AG04449 (cell line): ENCODE results near the gene WNT7A.
A peak's percentile ranks its signal among the peaks of the same experiment; 100 is the strongest.

ENCODE experiments used
- CTCF ChIA-PET: fragments of 350-600 bp; formaldehyde crosslinking; extraction: SDS; loops from one replicate; lab custom pipeline; 2021; ENCODE audit warnings: antibody characterized with exemption; lab: Yijun Ruan, JAX
- POLR2A ChIA-PET: fragments of 400-600, 350-600 bp; formaldehyde crosslinking; extraction: SDS; loops from one replicate; lab custom pipeline; 2020; ENCODE audit warnings: antibody characterized with exemption, inconsistent platforms; lab: Yijun Ruan, JAX
- DNase-seq: peaks from one replicate; pipeline ENCODE4 v3.0.0-alpha.2; 2010; ENCODE audit warnings: low read depth, low spot score
- H3K4me3 ChIP-seq: 2 replicates; pipeline ENCODE4 v1.5.1; 2011; ENCODE audit warnings: low read depth, mild to moderate bottlenecking, control low read depth, low read length
- TF ChIP-seq, protein P1 (sequence below): IDR thresholded peaks from one replicate; pipeline ENCODE4 v1.5.1; 2011; ENCODE audit warnings: mild to moderate bottlenecking, moderate library complexity, low read length, control low read depth, inconsistent platforms; ENCODE audit not compliant: insufficient read depth; ENCODE audit errors: missing control alignments

Gene WNT7A

DNA sequence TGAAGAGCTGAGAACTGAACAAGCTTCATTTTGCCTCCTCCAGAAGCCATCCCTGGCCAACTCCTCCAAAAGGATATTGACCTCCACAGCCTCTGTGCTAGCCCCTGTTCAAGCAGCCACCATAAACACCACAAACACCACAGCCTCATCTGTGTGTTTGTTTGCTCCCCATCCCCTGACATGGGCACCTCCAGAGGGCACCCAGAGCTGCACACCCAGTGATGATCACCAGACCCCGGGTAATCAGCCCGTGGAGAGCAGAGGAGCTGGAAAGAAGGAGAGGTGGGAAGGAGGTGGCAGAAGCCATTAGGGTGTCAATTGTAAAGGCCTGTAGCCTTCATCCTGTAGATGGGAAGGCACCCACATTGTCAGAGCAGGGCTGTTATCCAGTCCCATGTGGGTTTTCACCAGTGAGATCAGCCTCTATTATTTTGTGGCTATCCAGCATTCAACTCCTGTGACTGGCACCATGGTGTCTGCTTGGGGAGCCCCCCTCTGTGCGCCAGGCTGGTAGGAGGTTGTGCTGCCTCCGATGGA lies 6.8 kb upstream of the WNT7A start:
- H3K4me3 ChIP-seq = no peak overlapping the region
- POLR2A ChIA-PET = no interaction called here
- no peak for DNase-seq
- TF ChIP-seq, protein P1, sequence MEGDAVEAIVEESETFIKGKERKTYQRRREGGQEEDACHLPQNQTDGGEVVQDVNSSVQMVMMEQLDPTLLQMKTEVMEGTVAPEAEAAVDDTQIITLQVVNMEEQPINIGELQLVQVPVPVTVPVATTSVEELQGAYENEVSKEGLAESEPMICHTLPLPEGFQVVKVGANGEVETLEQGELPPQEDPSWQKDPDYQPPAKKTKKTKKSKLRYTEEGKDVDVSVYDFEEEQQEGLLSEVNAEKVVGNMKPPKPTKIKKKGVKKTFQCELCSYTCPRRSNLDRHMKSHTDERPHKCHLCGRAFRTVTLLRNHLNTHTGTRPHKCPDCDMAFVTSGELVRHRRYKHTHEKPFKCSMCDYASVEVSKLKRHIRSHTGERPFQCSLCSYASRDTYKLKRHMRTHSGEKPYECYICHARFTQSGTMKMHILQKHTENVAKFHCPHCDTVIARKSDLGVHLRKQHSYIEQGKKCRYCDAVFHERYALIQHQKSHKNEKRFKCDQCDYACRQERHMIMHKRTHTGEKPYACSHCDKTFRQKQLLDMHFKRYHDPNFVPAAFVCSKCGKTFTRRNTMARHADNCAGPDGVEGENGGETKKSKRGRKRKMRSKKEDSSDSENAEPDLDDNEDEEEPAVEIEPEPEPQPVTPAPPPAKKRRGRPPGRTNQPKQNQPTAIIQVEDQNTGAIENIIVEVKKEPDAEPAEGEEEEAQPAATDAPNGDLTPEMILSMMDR = no peak
- CTCF ChIA-PET = interaction anchor here (0.7 to 4.6 kb wide), 4 partner anchors 10 to 239 kb away, joined by 3 to 20 read pairs (median 5); no protein-coding TSS in a partner anchor

DNA sequence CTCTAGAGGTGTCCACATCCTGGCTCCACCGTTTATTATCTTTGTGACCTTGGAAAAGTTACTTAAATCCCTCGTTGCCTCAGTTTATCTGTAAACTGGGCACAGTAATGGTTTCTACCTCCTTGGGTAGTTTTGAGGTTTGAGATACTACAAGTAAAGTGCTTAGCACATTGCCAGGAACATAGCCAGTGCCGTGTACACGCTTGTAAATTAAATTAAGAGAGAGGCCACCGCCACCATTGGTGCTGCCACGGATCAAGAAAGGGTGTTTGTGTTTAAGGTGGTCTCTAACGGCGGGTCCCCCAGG lies 5.8 kb upstream of the WNT7A start:
- CTCF ChIA-PET = interaction anchor here (0.7 to 4.6 kb wide), 4 partner anchors 10 to 321 kb away, joined by 3 to 20 read pairs (median 6); no protein-coding TSS in a partner anchor
- H3K4me3 ChIP-seq = no peak overlapping the region
- POLR2A ChIA-PET = no interaction called here
- TF ChIP-seq, protein P1 = no peak
- no peak for DNase-seq

DNA sequence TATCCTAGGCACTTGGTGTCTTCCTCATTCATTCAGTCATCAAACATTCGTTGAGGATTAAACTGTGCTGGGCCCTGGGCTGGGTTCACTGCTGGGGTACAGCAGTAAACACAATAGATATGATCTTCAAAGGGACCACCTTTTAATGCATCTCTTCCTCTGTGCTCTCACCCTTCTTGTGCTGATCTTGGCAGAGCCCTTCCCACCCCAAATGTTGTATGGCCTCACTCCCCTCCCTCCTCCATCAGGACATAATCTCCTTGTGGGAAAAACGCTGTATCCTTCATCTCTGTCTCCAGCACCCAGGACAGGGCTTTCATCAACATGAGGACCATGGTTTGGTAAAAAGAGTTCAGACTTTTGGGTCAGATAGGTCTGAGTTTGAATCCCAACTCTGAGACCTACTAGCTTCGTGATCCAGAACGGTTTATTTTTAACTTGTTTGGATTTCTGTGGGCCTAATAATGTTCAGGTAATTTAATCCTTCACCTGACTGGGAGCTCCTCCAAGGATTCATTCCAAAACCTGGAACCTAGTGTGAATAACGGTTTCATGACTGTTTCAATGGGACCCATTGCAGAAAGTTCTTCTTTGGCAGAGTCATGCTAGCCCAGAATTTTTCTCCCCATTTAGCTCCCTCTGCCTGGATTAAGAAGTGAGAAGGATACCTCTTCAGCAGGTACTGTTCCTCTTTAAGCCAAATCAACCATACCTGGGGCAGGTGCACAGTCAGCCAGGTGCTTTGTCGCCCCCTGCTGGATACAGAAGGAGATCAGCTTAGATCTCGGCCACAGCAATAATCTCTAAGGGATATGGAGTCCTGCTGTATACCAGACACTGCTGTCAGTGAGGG lies 5.2 kb upstream of the WNT7A start:
- no peak overlapping the region for H3K4me3 ChIP-seq
- TF ChIP-seq, protein P1 = peak; percentile 21
- ChIA-PET POLR2A (no interaction called here), CTCF (interaction anchor here (0.7 to 4.6 kb wide), 3 partner anchors 11 to 321 kb away, joined by 3 to 20 read pairs (median 10); no protein-coding TSS in a partner anchor)
- no peak for DNase-seq

DNA sequence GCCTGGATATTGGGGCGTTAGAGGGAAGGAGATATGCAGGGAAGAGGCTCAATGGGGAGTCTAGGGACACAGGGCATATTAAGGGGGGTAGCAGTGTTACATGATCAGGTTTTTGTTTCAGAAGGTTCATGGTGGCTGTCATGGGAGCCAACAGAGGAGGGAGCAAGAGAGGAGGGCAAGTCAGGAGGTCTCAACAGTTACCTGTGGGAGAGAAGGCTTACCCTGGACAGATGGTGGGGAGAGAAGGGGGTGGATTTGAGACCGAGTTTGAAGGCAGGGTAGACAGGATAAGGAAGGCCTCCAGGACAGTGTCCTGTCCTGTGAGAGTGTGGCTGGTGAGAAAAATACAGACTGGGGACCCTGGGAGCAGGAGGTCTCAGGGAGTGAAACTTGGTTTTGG lies 3.8 kb upstream of the WNT7A start:
- CTCF ChIA-PET = interaction anchor here (2.0 kb wide), 1 partner anchor 12 kb away, joined by 10 read pairs; no protein-coding TSS in a partner anchor
- DNase-seq = no peak
- POLR2A ChIA-PET = no interaction called here

DNA sequence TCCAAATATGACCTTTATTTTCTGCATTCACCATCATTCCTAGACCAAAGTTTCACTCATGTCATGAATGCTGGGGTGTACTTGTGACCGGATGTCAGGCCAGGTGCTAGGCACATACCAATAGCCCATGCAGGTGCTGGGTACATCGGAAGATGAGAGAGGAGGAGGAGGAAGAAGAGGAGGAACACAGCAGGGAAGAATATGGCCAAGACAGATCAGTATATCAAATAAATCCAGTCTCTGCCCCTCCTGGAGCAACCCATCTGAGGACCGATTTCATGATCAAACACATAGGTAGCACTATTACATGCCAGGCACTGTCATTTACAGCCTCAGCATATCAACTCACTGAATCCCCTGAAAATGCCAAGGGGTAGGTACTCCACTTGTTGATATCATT lies 3.0 kb upstream of the WNT7A start:
- H3K4me3 ChIP-seq = no peak overlapping the region
- DNase-seq = no peak
- TF ChIP-seq, protein P1 = no peak
- CTCF ChIA-PET = interaction anchor here (2.9 kb wide), 1 partner anchor 225 kb away, joined by 12 read pairs; no protein-coding TSS in a partner anchor
- POLR2A ChIA-PET = no interaction called here

More for the DNA sequence above, 3.8 kb upstream of the WNT7A start:
- TF ChIP-seq, protein P1 = no peak
- no peak overlapping the region for H3K4me3 ChIP-seq
